ENCODE results near the gene MSMP. TPM values are rescaled to one million over a fixed set of nuclear protein-coding genes. Genes with fewer than 3 reads are reported as not detected.

The MSMP gene, protein sequence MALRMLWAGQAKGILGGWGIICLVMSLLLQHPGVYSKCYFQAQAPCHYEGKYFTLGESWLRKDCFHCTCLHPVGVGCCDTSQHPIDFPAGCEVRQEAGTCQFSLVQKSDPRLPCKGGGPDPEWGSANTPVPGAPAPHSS
- total RNA-seq: 42.5 and 66.8 TPM in 2 replicates

DNA sequence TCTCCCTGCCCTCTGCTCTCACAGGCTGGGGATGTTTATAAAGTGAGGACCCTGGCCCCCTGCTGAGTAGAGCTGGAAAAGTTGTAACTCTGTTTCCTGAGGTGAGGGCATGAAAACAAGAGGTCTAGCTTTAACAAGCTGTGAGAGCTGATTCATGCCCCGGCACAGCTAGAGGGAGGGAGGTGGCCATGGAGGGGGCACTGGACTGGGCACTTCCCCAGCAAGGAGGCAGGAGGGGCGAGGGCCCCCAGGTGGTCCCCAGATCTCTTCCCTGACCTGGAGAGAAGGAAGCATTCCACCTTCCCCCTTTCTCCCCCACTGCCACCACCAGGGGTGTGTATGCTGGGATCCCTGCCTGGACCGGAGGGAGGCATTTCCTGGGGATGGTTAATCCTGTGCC is at the start of gene MSMP:
TSS of gene MSMP (minus strand) at position 13 of the 400 bp plus-strand sequence. CDS start 147 bp downstream, outside the sequence.
- peak; percentile 57 for DNase-seq

DNA sequence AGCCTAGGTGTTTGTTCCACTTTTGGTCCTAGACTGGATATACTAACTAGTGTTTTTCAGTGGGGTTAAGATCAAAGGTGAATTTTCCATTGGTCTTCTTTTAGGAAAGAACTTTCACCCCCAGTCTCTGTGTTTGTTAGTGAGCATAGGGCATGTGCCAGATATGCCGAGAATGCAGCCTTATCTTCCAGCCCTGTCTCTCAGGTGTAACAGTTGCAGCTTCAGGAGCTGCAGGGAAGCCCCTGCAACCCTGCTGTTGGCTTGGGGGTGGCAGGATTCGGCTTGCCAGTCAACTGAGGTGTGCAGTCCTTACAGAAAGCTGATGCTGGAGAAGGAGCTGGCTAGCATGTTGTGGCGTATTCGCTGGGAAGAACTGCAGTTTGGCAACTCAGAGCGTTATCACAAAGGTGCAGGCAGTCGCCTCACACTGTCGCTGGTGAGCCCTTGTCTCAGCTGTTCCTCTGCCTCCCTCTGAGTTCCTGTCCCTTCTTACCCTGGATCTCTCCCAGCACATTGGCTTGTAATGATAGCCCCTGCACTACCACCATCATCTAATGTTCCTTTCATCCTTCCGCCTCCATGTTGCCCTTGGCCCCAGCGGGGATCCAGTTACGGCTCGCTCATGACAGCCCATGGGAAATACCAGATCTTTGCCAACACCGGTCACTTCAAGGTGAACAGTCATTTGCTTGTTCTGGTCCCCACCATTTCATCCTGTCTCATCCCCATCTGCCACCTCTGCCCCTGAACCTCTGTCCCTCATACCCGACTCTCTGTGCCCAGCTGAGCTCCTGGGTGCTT is 47.5 kb upstream of the MSMP start:
- no peak for DNase-seq

DNA sequence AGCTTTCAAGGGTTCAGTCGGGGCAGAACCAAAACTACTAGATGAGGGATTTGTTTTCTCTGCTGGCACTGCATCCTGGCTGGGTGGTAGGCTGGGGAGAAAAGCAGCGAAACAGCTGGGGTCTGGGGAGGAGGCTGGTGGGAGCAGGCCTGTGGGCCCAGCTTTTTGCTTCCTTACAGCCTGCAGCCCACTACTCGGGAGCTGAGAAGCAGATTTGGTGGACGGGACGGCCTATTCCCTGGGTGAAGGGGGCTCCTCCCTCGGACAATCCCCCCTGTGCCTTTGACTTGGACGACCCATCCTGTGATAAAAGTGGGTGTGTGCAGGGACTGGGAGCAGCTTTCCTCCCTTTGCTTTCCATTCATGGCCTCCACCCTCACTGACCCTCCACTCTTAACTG is 46.5 kb upstream of the MSMP start:
- no peak for DNase-seq

DNA sequence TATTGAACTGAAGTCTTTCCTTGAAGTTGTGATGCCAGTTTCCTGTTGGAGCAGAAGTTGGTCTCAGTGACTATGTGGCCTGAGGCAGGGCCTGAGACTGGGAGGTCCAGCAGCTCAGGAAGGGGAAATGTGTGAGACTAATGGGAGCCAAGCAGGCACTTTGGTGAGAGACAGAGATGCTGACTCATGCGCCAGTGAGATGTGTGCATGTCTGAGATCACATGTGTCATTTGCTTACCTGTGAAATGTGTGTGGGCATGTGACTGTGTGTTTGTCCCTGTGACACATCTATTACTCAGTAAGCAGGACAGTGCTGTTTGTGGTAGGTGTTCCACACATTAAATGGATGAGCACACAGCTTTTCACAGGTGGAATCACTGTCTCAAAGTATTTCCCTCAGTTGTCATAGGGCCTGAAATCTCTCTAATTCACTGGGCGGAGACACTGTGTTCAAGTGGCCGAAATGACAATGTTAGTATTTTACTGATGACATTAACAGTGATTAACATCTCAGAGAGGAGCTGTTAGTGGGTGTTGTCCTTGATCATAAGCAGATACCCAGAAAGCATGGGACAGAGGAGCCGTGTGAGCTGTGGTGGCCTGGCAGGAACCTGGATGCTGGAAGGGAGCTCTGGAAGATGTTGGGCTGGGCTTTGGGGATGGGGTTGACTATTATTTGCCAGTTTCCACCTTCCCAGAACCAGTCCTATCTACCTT is 44.7 kb upstream of the MSMP start:
- DNase-seq: peak; percentile 83

DNA sequence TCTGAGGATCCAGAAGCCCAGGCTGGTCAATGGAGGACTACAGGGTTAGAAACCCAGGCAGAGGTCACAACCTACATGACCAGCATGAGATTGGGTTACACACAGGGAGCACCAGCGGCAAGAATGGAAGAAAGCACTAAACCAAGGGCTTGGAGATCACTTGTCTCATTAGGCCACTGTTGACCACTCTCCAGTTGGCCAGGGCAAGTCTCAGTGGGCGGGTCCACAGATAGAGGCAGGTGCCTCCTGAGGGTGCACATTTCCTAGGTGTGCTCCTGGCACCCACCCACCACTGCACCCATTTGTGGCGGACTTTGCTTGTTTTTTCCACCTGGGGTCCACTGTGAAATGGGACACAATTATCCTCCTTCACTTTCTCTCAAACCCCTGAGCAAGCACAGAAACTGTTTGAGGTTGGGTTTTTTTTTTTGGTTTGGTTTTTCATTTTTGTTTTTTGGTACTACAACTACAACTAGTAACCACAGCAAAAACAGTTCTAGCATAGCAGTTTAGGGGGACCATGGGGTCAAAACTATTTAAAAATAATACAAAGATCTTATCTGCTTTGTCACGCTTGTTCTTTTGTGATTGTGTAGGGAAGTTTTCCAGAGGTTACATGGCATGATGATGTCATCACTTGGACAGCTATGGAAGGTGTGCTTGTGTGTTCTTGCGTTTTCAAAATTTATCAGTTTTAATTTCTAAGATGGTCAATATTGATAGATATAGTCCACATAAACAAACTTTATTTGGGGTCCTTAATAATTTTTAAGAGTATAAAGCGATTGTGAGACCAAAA is 43.4 kb upstream of the MSMP start:
- peak; percentile 33 for DNase-seq

DNA sequence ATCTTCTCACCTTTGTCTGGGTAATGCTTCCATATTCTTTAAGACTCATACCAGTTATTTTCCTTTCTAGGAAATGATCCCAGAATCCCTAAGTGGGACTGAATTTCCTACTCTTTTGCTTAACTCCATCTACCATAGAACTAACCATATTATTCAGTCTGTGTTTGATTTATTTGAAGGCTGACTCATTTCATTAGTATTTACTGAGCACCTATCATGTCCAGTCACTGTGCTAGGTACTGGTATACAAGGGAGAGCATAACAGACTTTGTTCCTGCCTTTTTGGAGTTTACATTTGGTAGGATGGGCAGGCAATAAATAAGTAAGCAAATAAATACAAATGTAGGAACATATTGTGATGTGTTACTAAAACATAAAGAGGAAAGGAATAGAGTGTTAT is 41.6 kb upstream of the MSMP start:
- no peak for DNase-seq

DNA sequence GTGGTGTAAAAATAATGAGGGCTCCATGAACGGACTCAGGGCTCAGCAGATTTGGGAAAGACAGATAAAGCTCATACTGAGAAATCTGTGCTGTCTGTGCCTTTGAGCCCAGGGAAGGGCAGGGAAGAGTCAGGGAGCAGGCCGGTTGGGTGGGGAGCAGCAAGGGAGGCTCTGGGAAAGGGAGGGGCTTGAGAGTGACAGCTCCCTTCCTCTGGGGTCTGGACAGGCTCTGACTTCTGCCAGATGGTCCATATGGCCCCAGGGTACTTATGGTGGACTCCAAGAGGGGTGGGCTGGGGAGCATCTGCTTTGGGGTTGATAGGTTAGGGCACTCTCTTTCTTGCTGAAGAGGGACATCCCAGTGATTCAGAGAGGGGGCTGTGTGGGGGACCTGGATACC is 39.4 kb upstream of the MSMP start:
- no peak for DNase-seq

DNA sequence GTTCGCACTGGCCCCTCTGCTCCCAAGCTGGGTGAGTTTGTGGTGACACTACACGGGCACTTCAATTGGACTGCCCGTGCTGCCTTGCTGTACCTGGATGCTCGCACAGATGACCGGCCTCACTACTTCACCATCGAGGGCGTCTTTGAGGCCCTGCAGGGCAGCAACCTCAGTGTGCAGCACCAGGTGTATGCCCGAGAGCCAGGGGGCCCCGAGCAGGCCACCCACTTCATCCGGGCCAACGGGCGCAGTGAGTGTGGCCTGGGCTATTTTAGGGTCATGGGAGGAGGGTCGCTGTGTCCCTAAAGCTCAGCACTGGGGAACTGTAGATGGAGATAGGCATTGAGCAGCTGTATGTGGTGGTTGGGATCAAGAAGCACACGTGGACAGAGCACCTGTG is 38.8 kb upstream of the MSMP start:
- no peak for DNase-seq

DNA sequence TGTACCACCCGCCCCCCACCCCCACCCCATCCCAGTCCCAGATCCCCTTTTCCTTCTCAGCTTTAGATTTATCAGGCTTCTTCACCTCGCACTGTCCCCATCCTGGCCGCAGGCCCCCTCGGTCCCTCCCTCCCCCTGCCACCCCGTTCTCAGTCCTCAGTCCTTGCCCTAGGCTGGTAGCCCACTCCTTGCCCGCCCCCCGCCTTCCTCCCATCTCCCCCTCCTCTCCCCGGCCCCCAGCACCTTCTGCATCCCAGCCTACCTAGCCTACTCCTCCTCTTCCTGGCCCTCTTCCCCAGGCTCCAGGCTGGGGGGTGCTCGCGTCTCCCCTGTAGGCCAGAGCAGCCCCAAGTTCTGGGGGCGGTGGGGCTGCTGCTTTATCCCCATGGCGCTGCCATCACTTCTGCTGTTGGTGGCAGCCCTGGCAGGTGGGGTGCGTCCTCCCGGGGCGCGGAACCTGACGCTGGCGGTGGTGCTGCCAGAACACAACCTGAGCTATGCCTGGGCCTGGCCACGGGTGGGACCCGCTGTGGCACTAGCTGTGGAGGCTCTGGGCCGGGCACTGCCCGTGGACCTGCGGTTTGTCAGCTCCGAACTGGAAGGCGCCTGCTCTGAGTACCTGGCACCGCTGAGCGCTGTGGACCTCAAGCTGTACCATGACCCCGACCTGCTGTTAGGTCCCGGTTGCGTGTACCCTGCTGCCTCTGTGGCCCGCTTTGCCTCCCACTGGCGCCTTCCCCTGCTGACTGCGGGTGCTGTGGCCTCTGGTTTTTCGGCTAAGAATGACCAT is 38.1 kb upstream of the MSMP start:
- no peak for DNase-seq

DNA sequence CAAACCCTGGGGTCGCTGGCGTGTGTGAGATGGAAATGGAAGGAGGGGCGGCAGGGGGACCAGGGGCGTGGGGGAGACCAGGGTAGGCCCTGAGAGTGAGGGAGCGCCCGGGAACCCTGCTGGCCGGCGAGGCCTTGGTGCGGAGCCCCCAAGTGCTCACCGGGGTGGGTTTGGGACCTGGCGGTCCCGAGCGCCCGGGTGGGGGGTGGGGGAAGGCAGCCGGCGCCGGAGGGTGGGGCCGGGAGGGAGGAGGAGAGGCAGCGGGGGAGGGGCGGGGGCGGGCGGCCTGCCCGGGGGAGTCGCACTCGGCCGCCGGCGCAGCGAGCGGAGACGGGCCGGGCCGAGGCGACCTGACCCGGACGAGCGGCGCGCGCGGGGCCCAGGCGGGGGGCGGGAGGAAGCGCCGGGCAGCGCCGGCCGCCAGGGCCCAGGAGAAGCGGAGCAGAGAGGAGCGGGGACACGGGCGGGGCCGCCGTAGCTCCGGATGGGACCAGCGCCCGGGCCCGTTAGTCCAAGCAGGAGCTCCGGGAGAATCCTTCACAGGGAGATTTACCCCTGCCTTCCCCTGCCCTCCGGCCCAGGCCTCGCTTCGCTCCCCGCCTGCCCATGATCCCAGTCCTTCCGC is 37.3 kb upstream of the MSMP start, which contains the start of gene NPR2:
TSS of gene NPR2 (plus strand) at position 295 of the 625 bp plus-strand sequence. CDS start 818 bp downstream, outside the sequence.
- peak; percentile 42 for DNase-seq

DNA sequence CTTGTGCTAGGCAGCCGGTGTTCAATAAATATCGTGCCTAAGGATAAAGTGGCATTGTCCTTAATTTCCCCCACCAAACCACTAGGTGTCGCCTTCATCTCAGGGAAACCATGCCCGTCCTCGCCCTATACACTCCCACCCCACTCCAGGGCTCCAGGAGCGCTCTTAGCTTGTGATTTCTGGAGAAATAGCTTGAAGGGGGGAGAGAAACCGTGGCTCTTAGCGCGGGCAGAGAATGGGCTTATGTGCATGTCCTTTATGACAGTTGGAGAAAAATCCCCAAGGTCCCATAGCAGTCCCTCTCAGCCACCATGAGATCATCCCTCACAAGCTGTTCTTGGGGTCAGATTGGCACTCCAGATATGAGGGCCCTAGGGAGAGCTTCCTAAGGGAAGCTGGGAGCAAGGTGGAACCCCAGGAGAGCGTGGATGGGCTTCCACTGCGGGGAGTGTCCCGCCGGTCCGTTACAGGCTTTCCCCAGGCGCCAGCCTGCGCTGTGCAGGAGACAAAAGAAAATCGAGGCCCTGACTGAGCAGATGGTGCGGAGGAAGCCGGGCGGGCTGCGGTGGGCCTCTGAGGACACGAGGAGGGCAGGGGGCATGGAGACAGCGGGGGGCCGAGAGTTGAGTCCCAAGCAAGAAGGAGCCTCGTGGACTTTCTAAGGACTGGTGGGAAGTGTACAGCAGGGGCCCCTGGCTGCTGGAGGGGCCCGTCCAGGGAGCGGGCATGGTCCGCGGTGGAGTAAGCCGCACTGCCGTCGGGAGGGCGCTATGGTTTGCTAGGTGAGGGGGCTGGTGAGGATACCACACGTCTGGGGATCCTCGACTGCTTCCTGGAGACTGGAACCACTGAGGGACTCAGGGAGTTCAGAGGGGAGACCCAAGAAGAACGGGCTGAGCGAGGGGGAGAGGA is 36.6 kb upstream of the MSMP start:
- DNase-seq: peak; percentile 92

DNA sequence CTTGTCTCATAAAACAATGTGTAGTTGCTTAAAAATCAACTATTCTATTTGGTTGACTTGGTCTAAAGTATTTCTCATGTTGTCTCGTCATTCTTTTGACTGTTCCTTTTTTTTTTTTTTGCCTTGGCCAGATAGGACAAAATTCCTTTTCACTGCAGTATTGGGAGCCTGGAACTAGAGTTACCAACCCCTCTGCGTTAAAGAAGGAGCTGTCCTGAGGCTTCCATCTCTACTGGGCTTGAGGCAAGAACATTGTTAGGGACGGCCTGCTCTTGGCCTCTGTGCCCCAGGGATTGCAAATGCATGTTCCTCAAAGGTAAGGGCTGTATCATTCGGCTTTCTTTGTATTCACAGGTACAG is 35.9 kb upstream of the MSMP start:
- DNase-seq: no peak

DNA sequence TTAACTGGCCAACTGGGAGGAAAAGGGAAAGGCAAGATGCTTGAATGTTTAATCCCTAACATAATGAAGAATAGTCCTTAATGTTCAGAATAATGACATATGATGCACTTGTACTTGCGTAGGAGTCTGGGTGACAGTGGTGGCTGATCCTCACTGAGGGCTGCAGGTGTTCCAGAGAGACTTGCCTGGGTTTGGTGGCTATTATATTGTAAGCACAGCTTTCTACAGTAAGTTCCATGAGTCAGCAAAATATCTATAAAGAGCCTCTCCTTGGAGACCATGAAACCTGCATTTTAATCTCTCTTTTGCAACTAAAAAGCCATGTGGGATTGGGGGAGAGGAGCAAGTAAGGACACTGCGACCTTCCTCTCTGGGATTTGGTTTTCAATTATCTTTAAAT is 35.5 kb upstream of the MSMP start:
- DNase-seq: no peak

DNA sequence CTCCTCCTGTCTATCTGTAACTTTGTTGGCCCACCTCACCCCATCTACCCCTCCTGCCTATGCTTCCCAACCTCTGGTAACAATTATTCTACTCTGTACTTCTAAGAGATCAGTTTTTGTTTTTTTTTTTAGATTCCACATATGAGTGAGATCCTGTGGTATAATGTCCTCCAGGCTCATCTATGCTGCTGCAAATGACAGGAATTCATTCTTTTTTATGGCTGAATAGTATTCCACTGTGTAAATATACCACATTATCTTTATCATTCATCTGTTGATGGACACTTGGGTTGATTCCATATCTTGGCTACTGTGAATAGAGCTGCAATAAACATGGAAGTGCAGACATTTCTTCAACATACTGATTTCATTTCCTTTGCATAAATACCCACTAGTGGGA is 29.3 kb upstream of the MSMP start:
- DNase-seq: no peak

DNA sequence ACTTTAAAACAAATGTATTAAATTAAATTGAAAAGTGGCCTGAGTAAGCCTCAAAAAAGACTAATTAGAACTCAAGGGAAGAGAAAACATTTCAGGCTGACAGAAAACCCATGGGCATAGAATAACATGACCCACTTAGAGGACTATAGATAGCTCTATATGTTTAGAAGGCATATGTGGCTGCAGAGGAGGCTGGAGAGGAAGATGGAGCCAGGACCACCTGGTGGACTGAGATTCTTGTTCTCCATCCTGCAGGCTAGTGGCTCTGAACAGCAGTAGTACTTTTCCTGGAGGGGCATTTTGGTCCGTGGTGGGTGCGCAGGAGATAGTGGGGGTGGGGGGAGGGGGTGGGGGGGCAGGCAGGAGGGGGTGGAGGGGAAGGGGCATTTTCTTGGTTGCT is 27.0 kb upstream of the MSMP start:
- no peak for DNase-seq

DNA sequence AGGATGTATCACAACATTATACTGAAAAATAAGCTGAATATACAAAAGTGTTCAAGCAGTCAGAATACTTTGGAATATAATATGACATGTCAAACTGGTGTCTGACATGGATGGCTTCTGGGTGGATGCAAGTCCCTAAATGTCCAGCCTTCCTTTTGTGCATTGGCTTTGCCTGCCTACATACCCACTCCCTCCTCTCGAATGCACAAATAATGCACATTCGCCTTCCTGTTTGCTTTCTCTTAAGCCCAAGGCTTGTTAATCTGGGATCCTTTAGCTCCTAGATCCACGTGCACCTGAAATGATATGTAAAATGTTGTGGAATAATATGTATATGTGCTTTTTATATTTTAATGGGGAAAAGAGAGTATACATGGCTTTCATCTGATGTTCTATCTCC is 24.4 kb upstream of the MSMP start:
- DNase-seq: no peak

DNA sequence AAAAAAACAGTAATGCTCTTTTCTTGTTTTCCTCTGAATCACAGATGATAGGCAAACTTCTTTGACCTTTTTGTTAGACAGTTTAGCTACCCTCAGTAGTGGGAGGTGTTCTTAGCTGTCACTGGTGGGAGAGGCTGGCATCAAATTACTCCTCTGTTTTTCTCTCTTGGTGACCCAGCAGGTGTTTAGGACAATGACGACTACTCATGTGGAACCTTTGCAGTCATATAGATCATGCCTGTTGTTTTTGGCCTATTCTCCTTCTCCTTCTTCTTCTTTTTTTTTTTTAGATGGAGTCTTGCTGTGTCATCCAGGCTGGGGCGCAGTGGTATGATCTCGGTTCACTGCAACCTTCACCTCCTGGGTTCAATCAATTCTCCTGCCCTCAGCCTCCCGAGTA is 21.9 kb upstream of the MSMP start:
- DNase-seq: no peak

DNA sequence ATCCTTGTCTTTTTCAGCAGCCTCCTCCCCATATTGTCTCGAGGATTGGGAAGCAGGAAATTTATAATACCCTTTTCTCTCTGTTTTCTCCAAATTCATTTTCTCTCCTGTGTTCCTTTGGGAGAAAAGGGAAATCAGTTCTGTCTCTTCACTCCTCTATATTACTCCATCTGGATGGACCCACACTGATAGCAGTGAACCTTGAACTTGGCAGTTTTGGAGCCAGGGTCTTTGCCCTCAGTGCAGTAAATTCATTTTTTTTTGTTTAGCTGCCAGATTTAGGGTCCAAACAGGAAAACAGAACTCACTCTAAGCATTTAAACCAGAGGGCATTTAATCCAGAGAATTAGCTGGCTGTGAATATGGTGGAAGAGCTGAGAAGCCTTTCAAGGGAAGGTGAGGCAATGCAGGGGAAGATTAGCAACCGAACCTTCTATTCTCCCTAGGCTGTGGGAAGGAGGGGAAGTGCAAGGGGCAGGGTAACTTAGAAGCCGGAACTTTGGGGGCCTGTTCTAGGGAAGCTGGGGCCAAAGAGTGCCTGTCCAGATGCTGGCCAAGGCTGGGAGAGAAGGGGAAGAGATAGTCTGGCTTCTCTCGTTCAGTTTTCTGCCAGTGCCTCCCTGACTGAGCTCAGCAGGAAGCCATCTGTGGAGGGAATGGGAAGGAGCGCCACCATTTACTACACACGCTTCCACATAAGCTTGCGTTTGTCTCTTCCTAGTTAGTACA is 21.0 kb upstream of the MSMP start:
- peak; percentile 59 for DNase-seq

DNA sequence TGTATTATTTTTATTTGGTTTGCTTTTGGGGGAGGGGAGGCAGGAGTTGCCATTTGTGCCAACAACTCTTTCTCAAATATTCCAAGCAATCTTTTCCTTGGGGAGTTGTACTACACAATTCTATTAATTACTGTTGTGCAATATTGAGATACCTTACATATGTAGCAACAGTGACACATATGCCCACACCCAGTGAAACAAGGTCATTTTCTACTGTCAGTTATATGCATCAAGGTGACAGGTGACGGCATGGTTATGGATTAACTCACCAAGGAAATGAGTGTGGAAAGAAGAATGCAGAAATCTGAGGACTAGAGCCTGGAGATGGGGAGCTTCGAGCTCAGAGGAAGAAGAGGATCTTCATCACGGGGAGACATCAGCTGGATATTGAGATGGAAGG is 17.9 kb upstream of the MSMP start:
- DNase-seq: no peak

DNA sequence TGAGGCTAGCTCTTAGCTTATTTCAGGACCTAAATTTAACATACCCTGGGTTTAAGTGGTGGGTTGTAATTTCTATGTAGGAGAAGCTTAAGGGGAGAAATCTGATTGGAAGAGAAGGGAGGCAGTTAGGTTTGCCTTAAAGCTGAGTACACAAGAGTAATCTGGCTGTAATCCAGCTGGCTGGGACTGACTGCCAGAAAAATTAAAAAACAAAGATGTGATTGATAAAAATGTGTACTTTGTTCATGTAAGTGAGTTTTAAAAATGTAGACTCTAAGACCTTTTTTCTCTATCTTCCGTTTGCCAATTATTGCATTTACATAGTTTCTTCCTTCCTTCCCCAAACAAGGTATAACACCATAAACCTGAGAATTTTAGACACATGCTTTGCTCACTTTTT is 17.5 kb upstream of the MSMP start:
- peak; percentile 80 for DNase-seq
